Measurements from ENCODE around the gene PDGFD. TPM values are rescaled to one million over a fixed set of nuclear protein-coding genes. Genes with fewer than 3 reads are reported as not detected.

The PDGFD gene
- polyA plus RNA-seq, 1 donor (not counting 4 experiments of a cell fraction or from before 2014, with no cell fraction given) = 0.28 TPM

- Histone ChIP-seq H3K79me2 (ENCODE audit: control insufficient read depth, insufficient read depth, low read length) (no peaks in the 10 kb centered on the region), H3K9ac (ENCODE audit: control insufficient read depth, extremely low read depth, insufficient read depth, low read length) (no peak overlapping the region), H4K20me1 (ENCODE audit: control insufficient read depth, extremely low read depth, insufficient read depth, low read length) (no peaks in the 10 kb centered on the region), H3K9me1 (ENCODE audit: control insufficient read depth, extremely low read depth, insufficient read depth, low read length) (no peaks in the 10 kb centered on the region), H3K36me3 (ENCODE audit: control insufficient read depth in 2 of 2, extremely low read depth in 1 of 2, insufficient read depth in 2 of 2, low read length in 2 of 2) (no peaks in the 10 kb centered on the region), H3K27ac (ENCODE audit: control insufficient read depth, insufficient read depth, low read length) (no peak overlapping the region), H3K4me1 (ENCODE audit: control insufficient read depth, extremely low read depth, insufficient read depth, low read length) (no peaks in the 10 kb centered on the region), H2AFZ (ENCODE audit: control insufficient read depth, low read length) (no peak overlapping the region), H3K9me3 (ENCODE audit: control insufficient read depth, low read depth, low read length) (no peaks in the 10 kb centered on the region), H3K4me2 (ENCODE audit: control insufficient read depth, extremely low read depth, insufficient read depth, low read depth, low read length) (no peak overlapping the region), H3K4me3 (ENCODE audit: control insufficient read depth in 2 of 3, extremely low read depth in 1 of 3, insufficient read depth in 2 of 3, low read depth in 1 of 3, low read length in 3 of 3) (no peak overlapping the region), H3K27me3 (ENCODE audit: control insufficient read depth, extremely low read depth, insufficient read depth, low read length) (no peaks in the 10 kb centered on the region)
- TF ChIP-seq EZH2 (IDR thresholded peaks at IDR 0.05; ENCODE audit: low read length) = no peak
- TF ChIP-seq, protein P1, sequence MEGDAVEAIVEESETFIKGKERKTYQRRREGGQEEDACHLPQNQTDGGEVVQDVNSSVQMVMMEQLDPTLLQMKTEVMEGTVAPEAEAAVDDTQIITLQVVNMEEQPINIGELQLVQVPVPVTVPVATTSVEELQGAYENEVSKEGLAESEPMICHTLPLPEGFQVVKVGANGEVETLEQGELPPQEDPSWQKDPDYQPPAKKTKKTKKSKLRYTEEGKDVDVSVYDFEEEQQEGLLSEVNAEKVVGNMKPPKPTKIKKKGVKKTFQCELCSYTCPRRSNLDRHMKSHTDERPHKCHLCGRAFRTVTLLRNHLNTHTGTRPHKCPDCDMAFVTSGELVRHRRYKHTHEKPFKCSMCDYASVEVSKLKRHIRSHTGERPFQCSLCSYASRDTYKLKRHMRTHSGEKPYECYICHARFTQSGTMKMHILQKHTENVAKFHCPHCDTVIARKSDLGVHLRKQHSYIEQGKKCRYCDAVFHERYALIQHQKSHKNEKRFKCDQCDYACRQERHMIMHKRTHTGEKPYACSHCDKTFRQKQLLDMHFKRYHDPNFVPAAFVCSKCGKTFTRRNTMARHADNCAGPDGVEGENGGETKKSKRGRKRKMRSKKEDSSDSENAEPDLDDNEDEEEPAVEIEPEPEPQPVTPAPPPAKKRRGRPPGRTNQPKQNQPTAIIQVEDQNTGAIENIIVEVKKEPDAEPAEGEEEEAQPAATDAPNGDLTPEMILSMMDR (optimal IDR thresholded peaks at IDR 0.05 in 1 of 3, IDR thresholded peaks at IDR 0.05 in 1 of 3, conservative IDR thresholded peaks at IDR 0.05 in 1 of 3; ENCODE audit: extremely low read depth in 1 of 3, insufficient read depth in 2 of 3, low read length in 3 of 3) = no peak
- FAIRE-seq (no peak), DNase-seq (ENCODE audit: low read depth, low spot score) (no peak)
- dilution Hi-C loops (cut with MboI; ENCODE audit: extremely low pct_ligation_motif_present, low sequenced_read_pairs) = no loop called here
Observed at GRCh38 chr11:103883856-103884255, 280.1 kb downstream of the PDGFD start.

DNA sequence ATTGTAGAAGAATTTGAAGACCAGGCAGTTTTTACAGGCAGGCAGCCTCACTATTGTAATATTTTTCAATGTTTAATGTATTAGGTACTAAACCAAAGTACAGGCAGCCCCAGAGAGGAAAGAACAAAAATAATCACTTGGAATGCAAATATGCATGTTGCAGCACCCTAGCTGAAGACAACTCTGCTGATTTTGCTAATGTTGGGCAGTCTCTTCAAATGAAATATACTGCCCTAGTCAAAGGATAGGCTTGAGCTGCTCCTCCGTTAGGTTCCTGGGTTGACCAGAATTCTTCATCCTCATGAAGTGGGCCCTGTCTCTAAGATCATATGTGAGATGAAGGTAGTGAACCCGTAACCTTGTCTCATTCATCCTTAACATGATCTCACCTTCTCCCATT, 280.7 kb downstream of the PDGFD start:
- dilution Hi-C loops (cut with MboI; ENCODE audit: extremely low pct_ligation_motif_present, low sequenced_read_pairs) = no loop called here
- FAIRE-seq (no peak), DNase-seq (ENCODE audit: low read depth, low spot score) (no peak)
- Histone ChIP-seq H3K9ac (ENCODE audit: control insufficient read depth, extremely low read depth, insufficient read depth, low read length) (no peak overlapping the region), H3K4me2 (ENCODE audit: control insufficient read depth, extremely low read depth, insufficient read depth, low read depth, low read length) (no peak overlapping the region), H3K4me1 (ENCODE audit: control insufficient read depth, extremely low read depth, insufficient read depth, low read length) (no peaks in the 10 kb centered on the region), H3K9me3 (ENCODE audit: control insufficient read depth, low read depth, low read length) (no peaks in the 10 kb centered on the region), H3K4me3 (ENCODE audit: control insufficient read depth in 2 of 3, extremely low read depth in 1 of 3, insufficient read depth in 2 of 3, low read depth in 1 of 3, low read length in 3 of 3) (no peak overlapping the region), H3K27me3 (ENCODE audit: control insufficient read depth, extremely low read depth, insufficient read depth, low read length) (no peaks in the 10 kb centered on the region), H3K79me2 (ENCODE audit: control insufficient read depth, insufficient read depth, low read length) (no peaks in the 10 kb centered on the region), H3K9me1 (ENCODE audit: control insufficient read depth, extremely low read depth, insufficient read depth, low read length) (no peaks in the 10 kb centered on the region), H3K36me3 (ENCODE audit: control insufficient read depth in 2 of 2, extremely low read depth in 1 of 2, insufficient read depth in 2 of 2, low read length in 2 of 2) (no peaks in the 10 kb centered on the region), H2AFZ (ENCODE audit: control insufficient read depth, low read length) (no peak overlapping the region), H4K20me1 (ENCODE audit: control insufficient read depth, extremely low read depth, insufficient read depth, low read length) (no peaks in the 10 kb centered on the region), H3K27ac (ENCODE audit: control insufficient read depth, insufficient read depth, low read length) (no peak overlapping the region)
- TF ChIP-seq, protein P1 (optimal IDR thresholded peaks at IDR 0.05 in 1 of 3, IDR thresholded peaks at IDR 0.05 in 1 of 3, conservative IDR thresholded peaks at IDR 0.05 in 1 of 3; ENCODE audit: extremely low read depth in 1 of 3, insufficient read depth in 2 of 3, low read length in 3 of 3) = no peak
- TF ChIP-seq EZH2 (IDR thresholded peaks at IDR 0.05; ENCODE audit: low read length) = no peak
